HG03103 (cell line): ENCODE measurements around the gene NCOA5.

Experiments
- ATAC-seq: cut with Tn5 transposase; IDR thresholded peaks from one replicate; pipeline ENCODE4 v1.9.1; 2021; ENCODE audit warnings: low read depth; ENCODE audit not compliant: unreplicated experiment

The NCOA5 gene

GRCh38 chr20:46089417-46090388 lies at the start of gene NCOA5:
Gene NCOA5 (minus strand): TSS chr20:46089962. CDS start chr20:46079424, 10,538 bp downstream.
- ATAC-seq: peak; percentile 71

- no peak for ATAC-seq
Observed at GRCh38 chr20:46139266-46139889, 49.6 kb upstream of the NCOA5 start.

- no peak for ATAC-seq
Observed at GRCh38 chr20:46137816-46138215, 48.1 kb upstream of the NCOA5 start.

GRCh38 chr20:46135856-46136633 lies 46.3 kb upstream of the NCOA5 start:
- ATAC-seq: no peak

- no peak for ATAC-seq
Observed at GRCh38 chr20:46134716-46135115, 45.0 kb upstream of the NCOA5 start.

- no peak for ATAC-seq
Observed at GRCh38 chr20:46133886-46134654, 44.3 kb upstream of the NCOA5 start.

GRCh38 chr20:46132705-46133120 lies 43.0 kb upstream of the NCOA5 start:
- no peak for ATAC-seq

GRCh38 chr20:46131396-46131795 lies 41.6 kb upstream of the NCOA5 start:
- ATAC-seq: no peak

- no peak for ATAC-seq
Observed at GRCh38 chr20:46130534-46130933, 40.8 kb upstream of the NCOA5 start.

GRCh38 chr20:46129955-46130481 lies 40.3 kb upstream of the NCOA5 start:
- no peak for ATAC-seq

GRCh38 chr20:46128310-46129151 lies 38.8 kb upstream of the NCOA5 start:
- no peak for ATAC-seq

- no peak for ATAC-seq
Observed at GRCh38 chr20:46127396-46128010, 37.7 kb upstream of the NCOA5 start.

- ATAC-seq: no peak
Observed at GRCh38 chr20:46126440-46127056, 36.8 kb upstream of the NCOA5 start.

GRCh38 chr20:46123482-46124245 lies 33.9 kb upstream of the NCOA5 start:
- ATAC-seq: no peak

GRCh38 chr20:46122516-46123481 lies 33.0 kb upstream of the NCOA5 start:
- no peak for ATAC-seq

GRCh38 chr20:46122071-46122470 lies 32.3 kb upstream of the NCOA5 start:
- no peak for ATAC-seq
